HepG2 (cell line): Measurements from ENCODE around the gene NOP9. TPM values are rescaled to one million over a fixed set of nuclear protein-coding genes. Genes with fewer than 3 reads are reported as not detected.

Experiments used
- BATF2 ChIP-seq: sonication (generic); formaldehyde crosslinking; IDR thresholded peaks from 2 replicates; pipeline ENCODE4 v1.8.0; 2022; ENCODE audit warnings: mild to moderate bottlenecking, missing genetic modification reagents, moderate library complexity
- ELF4 ChIP-seq: sonication (generic); formaldehyde crosslinking; IDR thresholded peaks from 2 replicates; pipeline ENCODE4 v1.5.0; 2020; ENCODE audit warnings: missing genetic modification reagents, mild to moderate bottlenecking, moderate library complexity, borderline replicate concordance
- FOXA1 ChIP-seq, 2 experiments: fragments of 450-650 bp in 1 of 2; sonication (generic) in 1 of 2; formaldehyde crosslinking in 1 of 2; IDR thresholded peaks; 2 replicates each; pipeline versions ENCODE4 v1.4.0 to v1.6.1; 2016 to 2020; ENCODE audit warnings: missing genetic modification reagents in 1 of 2
- HDAC1 ChIP-seq: sonication (generic); formaldehyde crosslinking; IDR thresholded peaks from 2 replicates; pipeline ENCODE4 v1.5.1; 2020; ENCODE audit warnings: mild to moderate bottlenecking, missing genetic modification reagents
- HDAC6 ChIP-seq: fragments of 200-600 bp; sonication (generic); IDR thresholded peaks from 2 replicates; pipeline ENCODE4 v1.7.0; 2017; ENCODE audit warnings: mild to moderate bottlenecking, antibody characterized with exemption, low read length, low read depth
- ISL2 ChIP-seq: sonication (generic); formaldehyde crosslinking; IDR thresholded peaks from 2 replicates; pipeline ENCODE4 v1.5.0; 2020; ENCODE audit warnings: missing genetic modification reagents
- MYPOP ChIP-seq: sonication (generic); formaldehyde crosslinking; IDR thresholded peaks from 2 replicates; pipeline ENCODE4 v1.8.1; 2023; ENCODE audit warnings: mild to moderate bottlenecking, moderate library complexity, missing genetic modification reagents
- PHF8 ChIP-seq: sonication (generic); formaldehyde crosslinking; IDR thresholded peaks from 2 replicates; pipeline ENCODE4 v1.5.0; 2020; ENCODE audit warnings: missing genetic modification reagents
- SOX5 ChIP-seq: IDR thresholded peaks from 2 replicates; pipeline ENCODE4 v1.6.1; 2016; ENCODE audit warnings: borderline replicate concordance
- TBX2 ChIP-seq: sonication (generic); formaldehyde crosslinking; IDR thresholded peaks from 2 replicates; pipeline ENCODE4 v1.5.0; 2020; ENCODE audit warnings: missing genetic modification reagents, mild to moderate bottlenecking, borderline replicate concordance
- YEATS2 ChIP-seq: sonication (generic); formaldehyde crosslinking; IDR thresholded peaks from 2 replicates; pipeline ENCODE4 v1.4.0; 2020; ENCODE audit warnings: missing genetic modification reagents, borderline replicate concordance
- ZNF124 ChIP-seq: sonication (generic); formaldehyde crosslinking; IDR thresholded peaks from 2 replicates; pipeline ENCODE4 v1.4.0; 2020; ENCODE audit warnings: missing genetic modification reagents
- ZNF207 ChIP-seq: fragments of 450-650 bp; IDR thresholded peaks from 2 replicates; pipeline ENCODE4 v1.6.1; 2016; ENCODE audit warnings: antibody characterized with exemption, borderline replicate concordance
- ZNF546 ChIP-seq: sonication (generic); formaldehyde crosslinking; conservative IDR thresholded peaks from 2 replicates; pipeline ENCODE4 v1.8.1; 2023; ENCODE audit warnings: mild to moderate bottlenecking, missing genetic modification reagents
- ZNF567 ChIP-seq: sonication (generic); formaldehyde crosslinking; IDR thresholded peaks from 2 replicates; pipeline ENCODE4 v1.8.1; 2023; ENCODE audit warnings: mild to moderate bottlenecking, missing genetic modification reagents, borderline replicate concordance
- ZNF746 ChIP-seq: sonication (generic); formaldehyde crosslinking; IDR thresholded peaks from 2 replicates; pipeline ENCODE4 v1.8.0; 2022; ENCODE audit warnings: mild to moderate bottlenecking, missing genetic modification reagents
- ZNF761 ChIP-seq: sonication (generic); formaldehyde crosslinking; conservative IDR thresholded peaks from 2 replicates; pipeline ENCODE4 v1.4.0; 2020; ENCODE audit warnings: mild to moderate bottlenecking, missing genetic modification reagents
- polyA plus RNA-seq, 8 experiments: library from polyadenylated mRNA; depleted of rRNA in 3 of 8; stranded (reverse) in 7 of 8; unstranded in 1 of 8; fragments of >200 nt; fragmentation: Illumina TruSeq in 4 of 8; extraction: Trizol in 4 of 8; gene quantifications; 2 replicates each; pipeline versions ENCODE4 v1.2.1 to v1.2.3, GENCODE V29; 2011 to 2016; ENCODE audit warnings: low read depth in 4 of 8, missing spikeins in 1 of 8, mixed read lengths in 1 of 8; ENCODE audit not compliant: insufficient read depth in 1 of 8
- total RNA-seq, 5 experiments: library from RNA; depleted of rRNA; stranded (reverse); fragments of >200 nt; fragmentation: Illumina TruSeq; extraction: Trizol; gene quantifications; 2 replicates each; pipeline ENCODE4 v1.2.3, GENCODE V29; 2016; ENCODE audit warnings: low read depth in 1 of 5
- TF ChIP-seq, protein P1 (sequence below): sonication (generic); formaldehyde crosslinking; IDR thresholded peaks from 2 replicates; pipeline ENCODE4 v1.4.0; 2020; ENCODE audit warnings: mild to moderate bottlenecking, missing genetic modification reagents
- TF ChIP-seq, protein P2 (sequence below): sonication (generic); formaldehyde crosslinking; IDR thresholded peaks from 2 replicates; pipeline ENCODE4 v1.8.0; 2022; ENCODE audit warnings: mild to moderate bottlenecking, missing genetic modification reagents, moderate library complexity
- TF ChIP-seq, protein P3 (sequence below): sonication (generic); formaldehyde crosslinking; IDR thresholded peaks from 2 replicates; pipeline ENCODE4 v1.5.1; 2020; ENCODE audit warnings: missing genetic modification reagents, mild to moderate bottlenecking, borderline replicate concordance
- TF ChIP-seq, protein P4 (sequence below), 2 experiments: fragments of 450-650 bp in 1 of 2; sonication (generic) in 1 of 2; formaldehyde crosslinking; IDR thresholded peaks; 2 replicates each; pipeline versions ENCODE4 v1.5.0 to v1.8.0; 2020 to 2022; ENCODE audit warnings: mild to moderate bottlenecking in 1 of 2, missing genetic modification reagents in 1 of 2

NOP9 gene
- total and polyA plus RNA-seq, 2 of the 13 experiments (the other 11 are each of a cell fraction or from before 2014, with no cell fraction given) = 24.5 to 61.6 TPM

GRCh38 chr14:24252289-24253124 lies 47.1 kb upstream of the NOP9 start (continued):
- TF ChIP-seq BATF2 (CRISPR knock-in tag) = no peak
- TF ChIP-seq ZNF746 (CRISPR knock-in tag) = no peak
- no peak for TF ChIP-seq ZNF546 (CRISPR knock-in tag)
- peak; percentile 93; the same call in 1 of the 2 replicates for TF ChIP-seq ZNF567 (CRISPR knock-in tag)
- TF ChIP-seq, protein P1, sequence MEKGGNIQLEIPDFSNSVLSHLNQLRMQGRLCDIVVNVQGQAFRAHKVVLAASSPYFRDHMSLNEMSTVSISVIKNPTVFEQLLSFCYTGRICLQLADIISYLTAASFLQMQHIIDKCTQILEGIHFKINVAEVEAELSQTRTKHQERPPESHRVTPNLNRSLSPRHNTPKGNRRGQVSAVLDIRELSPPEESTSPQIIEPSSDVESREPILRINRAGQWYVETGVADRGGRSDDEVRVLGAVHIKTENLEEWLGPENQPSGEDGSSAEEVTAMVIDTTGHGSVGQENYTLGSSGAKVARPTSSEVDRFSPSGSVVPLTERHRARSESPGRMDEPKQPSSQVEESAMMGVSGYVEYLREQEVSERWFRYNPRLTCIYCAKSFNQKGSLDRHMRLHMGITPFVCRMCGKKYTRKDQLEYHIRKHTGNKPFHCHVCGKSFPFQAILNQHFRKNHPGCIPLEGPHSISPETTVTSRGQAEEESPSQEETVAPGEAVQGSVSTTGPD (CRISPR knock-in tag) = no peak
- TF ChIP-seq ZNF761 (CRISPR knock-in tag) = no peak
- TF ChIP-seq, protein P2, sequence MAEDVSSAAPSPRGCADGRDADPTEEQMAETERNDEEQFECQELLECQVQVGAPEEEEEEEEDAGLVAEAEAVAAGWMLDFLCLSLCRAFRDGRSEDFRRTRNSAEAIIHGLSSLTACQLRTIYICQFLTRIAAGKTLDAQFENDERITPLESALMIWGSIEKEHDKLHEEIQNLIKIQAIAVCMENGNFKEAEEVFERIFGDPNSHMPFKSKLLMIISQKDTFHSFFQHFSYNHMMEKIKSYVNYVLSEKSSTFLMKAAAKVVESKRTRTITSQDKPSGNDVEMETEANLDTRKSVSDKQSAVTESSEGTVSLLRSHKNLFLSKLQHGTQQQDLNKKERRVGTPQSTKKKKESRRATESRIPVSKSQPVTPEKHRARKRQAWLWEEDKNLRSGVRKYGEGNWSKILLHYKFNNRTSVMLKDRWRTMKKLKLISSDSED (CRISPR knock-in tag) = no peak
- no peak for TF ChIP-seq ISL2
- no peak for TF ChIP-seq ZNF207
- peak; percentile 47 for TF ChIP-seq PHF8 (CRISPR knock-in tag)
- 0 out of 2 replicates have a peak, but pooled peaks have one; percentile 8 for TF ChIP-seq MYPOP (CRISPR knock-in tag)
- no peak for TF ChIP-seq ELF4 (CRISPR knock-in tag)
- no peak for TF ChIP-seq HDAC6
- TF ChIP-seq TBX2 (CRISPR knock-in tag) = no peak; the same call in 1 of the 2 replicates
- TF ChIP-seq ZNF124 (CRISPR knock-in tag) = no peak
- TF ChIP-seq SOX5 (CRISPR knock-in tag) = peak; percentile 59; the same call in 1 of the 2 replicates
- 0 out of 2 replicates have a peak, but pooled peaks have one; percentile 62 for TF ChIP-seq HDAC1
- TF ChIP-seq, protein P3, sequence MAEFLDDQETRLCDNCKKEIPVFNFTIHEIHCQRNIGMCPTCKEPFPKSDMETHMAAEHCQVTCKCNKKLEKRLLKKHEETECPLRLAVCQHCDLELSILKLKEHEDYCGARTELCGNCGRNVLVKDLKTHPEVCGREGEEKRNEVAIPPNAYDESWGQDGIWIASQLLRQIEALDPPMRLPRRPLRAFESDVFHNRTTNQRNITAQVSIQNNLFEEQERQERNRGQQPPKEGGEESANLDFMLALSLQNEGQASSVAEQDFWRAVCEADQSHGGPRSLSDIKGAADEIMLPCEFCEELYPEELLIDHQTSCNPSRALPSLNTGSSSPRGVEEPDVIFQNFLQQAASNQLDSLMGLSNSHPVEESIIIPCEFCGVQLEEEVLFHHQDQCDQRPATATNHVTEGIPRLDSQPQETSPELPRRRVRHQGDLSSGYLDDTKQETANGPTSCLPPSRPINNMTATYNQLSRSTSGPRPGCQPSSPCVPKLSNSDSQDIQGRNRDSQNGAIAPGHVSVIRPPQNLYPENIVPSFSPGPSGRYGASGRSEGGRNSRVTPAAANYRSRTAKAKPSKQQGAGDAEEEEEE (CRISPR knock-in tag) = peak; percentile 79; the same call in 1 of the 2 replicates
- TF ChIP-seq FOXA1 (IDR thresholded peaks at IDR 0.05) = no peak
- TF ChIP-seq FOXA1 (CRISPR knock-in tag; IDR thresholded peaks at IDR 0.05) = peak; percentile 91
- TF ChIP-seq YEATS2 (CRISPR knock-in tag) = peak; percentile 71; the same call in 1 of the 2 replicates
- TF ChIP-seq, protein P4, sequence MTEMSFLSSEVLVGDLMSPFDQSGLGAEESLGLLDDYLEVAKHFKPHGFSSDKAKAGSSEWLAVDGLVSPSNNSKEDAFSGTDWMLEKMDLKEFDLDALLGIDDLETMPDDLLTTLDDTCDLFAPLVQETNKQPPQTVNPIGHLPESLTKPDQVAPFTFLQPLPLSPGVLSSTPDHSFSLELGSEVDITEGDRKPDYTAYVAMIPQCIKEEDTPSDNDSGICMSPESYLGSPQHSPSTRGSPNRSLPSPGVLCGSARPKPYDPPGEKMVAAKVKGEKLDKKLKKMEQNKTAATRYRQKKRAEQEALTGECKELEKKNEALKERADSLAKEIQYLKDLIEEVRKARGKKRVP (CRISPR knock-in tag; IDR thresholded peaks at IDR 0.05) = peak in 1 of 2 experiments; percentile 54; a peak in 1 of 4 replicates
